Heart left ventricle (tissue), 13 donors: ENCODE data around the gene YES1.

ENCODE experiments used
- CTCF ChIP-seq, 12 donors: fragments of 200-600 bp; sonication (generic) in 4 of 12; IDR thresholded peaks; one replicate each; pipeline versions ENCODE4 v1.5.0 to v1.8.0; 2018 to 2022; ENCODE audit warnings: antibody characterized with exemption in 12 of 12, mild to moderate bottlenecking in 5 of 12
- POLR2A ChIP-seq, 2 donors: fragments of 450-650 bp; IDR thresholded peaks; one replicate each; pipeline ENCODE4 v1.6.1; 2017; ENCODE audit warnings: antibody characterized with exemption in 2 of 2, mild to moderate bottlenecking in 2 of 2, moderate library complexity in 2 of 2
- donor health status: ischemic (EF 13 %, LVEDD 7.1; RV severe dilation, severe dysfunction).
- donor health status: DM: no; HTN: yes; CAD: no.
- donor health status: DM: no; HTN: no; CAD: no.
- donor health status: ischemic (EF 25% LVEDD 6.9; RV normal size, moderate dysfunction).
- donor health status: ischemic (EF 25% LVEDD 5.7; RV mildly dilated, moderate dysfunction).
- donor health status: ischemic (EF 35%, LVEDD 5.7; RV mildly dilated, moderate dysfunction).
- donor health status: nonischemic (EF 11% LVEDD 7.7; RV severe dilation, severe dysfunction).
- donor health status: DM: yes; HTN: yes; CAD: no.
- donor health status: PGD.
- donor health status: ischemic (EF 29% LVEDD 5.4; RV normal size, mild dysfunction).
- donor health status: nonischemic (EF 23%, LVEDD 6.1; RV moderate dilation, normal function).

GRCh38 chr18:730692-731091, 81.3 kb downstream of the YES1 start:
- TF ChIP-seq CTCF (IDR thresholded peaks at IDR 0.05) = no peak
- TF ChIP-seq POLR2A (IDR thresholded peaks at IDR 0.05) = no peak
